HG02970 (cell line): ENCODE measurements around the gene SLCO2A1.
"Not testable (repeated sequence)": the region's sequence is repeated elsewhere in the genome, so short reads cannot be mapped to it uniquely, and the experiment has no call there.

Experiments
- ATAC-seq: cut with Tn5 transposase; IDR thresholded peaks from one replicate; pipeline ENCODE4 v1.9.1; 2021; ENCODE audit warnings: mild to moderate bottlenecking, moderate library complexity, moderate number of reproducible peaks; ENCODE audit not compliant: unreplicated experiment, low FRiP score

SLCO2A1 gene

GRCh38 chr3:134029734-134030378 lies at the start of gene SLCO2A1:
SLCO2A1 (minus strand) TSS chr3:134029925; CDS start chr3:134029802, 123 bp downstream.
- no peak for ATAC-seq

DNA sequence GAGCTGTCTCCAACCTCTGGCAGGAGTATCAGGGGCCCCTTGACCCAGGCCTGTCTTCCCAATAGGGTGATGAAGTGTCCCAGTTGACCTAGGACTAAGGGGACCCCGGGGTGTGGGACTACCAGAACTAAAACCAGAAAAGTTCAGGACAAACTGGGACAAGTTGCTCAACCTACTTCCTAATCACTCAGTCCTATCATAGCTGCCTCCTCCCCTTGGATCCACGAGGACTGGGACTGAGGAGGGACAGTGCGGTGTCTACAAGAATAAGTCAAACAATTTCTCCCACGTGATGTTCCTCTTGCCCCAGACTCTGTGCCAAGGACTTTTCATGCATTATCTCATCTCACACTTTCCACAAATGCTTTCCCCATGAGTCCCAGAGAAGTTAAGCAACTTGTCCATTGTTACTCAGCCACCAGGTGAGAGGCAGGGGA lies 49.4 kb upstream of the SLCO2A1 start:
- ATAC-seq, result no peak

GRCh38 chr3:134078169-134078831 lies 48.6 kb upstream of the SLCO2A1 start:
- no peak for ATAC-seq

GRCh38 chr3:134077649-134078161 lies 48.0 kb upstream of the SLCO2A1 start:
- ATAC-seq, result no peak

GRCh38 chr3:134076851-134077250 lies 47.1 kb upstream of the SLCO2A1 start:
- ATAC-seq, result no peak

DNA sequence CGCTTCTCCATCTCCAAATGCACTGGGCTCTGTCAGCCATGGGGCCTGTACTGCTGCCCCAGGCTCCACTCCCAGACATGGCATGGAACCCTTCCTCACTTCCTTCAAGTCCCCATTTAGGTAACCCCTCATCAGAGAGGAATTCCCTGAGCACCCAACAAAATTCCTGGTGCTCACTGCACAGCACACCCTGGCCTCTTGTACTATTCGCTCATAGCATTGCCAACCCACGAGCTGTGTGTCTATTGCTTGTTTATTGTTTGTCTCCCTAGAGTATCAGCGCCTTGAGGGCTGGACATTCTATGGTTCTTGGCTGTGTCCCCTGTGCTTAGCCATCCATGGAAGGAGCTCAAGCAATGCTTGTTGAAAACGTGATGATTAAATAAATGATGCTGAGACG lies 46.1 kb upstream of the SLCO2A1 start:
- ATAC-seq, result no peak

- no peak for ATAC-seq
Observed at GRCh38 chr3:134075568-134075825, 45.8 kb upstream of the SLCO2A1 start.

GRCh38 chr3:134074790-134075567 lies 45.3 kb upstream of the SLCO2A1 start:
- no peak for ATAC-seq

GRCh38 chr3:134074001-134074789 lies 44.5 kb upstream of the SLCO2A1 start:
- no peak for ATAC-seq

DNA sequence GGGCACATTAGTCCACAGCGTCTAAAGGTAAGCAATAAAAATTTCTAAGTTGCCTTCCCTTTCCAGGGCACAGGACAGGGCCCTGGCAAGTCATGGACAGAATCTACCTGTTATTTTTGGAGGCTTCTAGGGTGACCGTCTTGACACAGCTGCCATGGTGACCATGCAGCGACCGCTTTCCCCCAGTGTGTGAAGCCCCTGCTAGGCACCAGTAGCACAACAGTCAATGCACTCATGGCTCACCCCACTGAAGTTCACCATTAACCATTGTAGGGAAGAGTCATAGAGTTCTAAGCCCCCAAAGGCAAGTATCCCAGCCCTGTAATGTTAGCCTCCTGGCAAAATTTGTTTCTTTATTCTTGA lies 43.8 kb upstream of the SLCO2A1 start:
- ATAC-seq, result no peak

- ATAC-seq, result no peak
Observed at GRCh38 chr3:134072881-134073582, 43.3 kb upstream of the SLCO2A1 start.

DNA sequence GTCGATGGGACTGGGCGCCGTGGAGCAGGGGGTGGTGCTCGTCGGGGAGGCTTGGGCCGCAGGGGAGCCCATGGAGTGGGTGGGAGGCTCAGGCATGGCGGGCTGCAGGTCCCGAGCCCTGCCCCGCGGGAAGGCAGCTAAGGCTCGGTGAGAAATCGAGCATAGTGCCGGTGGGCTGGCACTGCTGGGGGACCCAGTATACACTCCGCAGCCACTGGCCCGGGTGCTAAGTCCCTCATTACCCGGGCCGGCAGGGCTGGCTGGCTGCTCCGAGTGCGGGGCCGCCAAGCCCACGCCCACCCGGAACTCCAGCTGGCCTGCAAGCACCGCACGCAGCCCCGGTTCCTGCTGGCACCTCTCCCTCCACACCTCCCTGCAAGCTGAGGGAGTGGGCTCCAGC lies 40.6 kb upstream of the SLCO2A1 start:
- ATAC-seq, result not testable (repeated sequence)

- no peak for ATAC-seq
Observed at GRCh38 chr3:134068429-134068828, 38.7 kb upstream of the SLCO2A1 start.

- no peak for ATAC-seq
Observed at GRCh38 chr3:134067531-134068161, 37.9 kb upstream of the SLCO2A1 start.

GRCh38 chr3:134066651-134067530 lies 37.2 kb upstream of the SLCO2A1 start:
- ATAC-seq, result no peak

DNA sequence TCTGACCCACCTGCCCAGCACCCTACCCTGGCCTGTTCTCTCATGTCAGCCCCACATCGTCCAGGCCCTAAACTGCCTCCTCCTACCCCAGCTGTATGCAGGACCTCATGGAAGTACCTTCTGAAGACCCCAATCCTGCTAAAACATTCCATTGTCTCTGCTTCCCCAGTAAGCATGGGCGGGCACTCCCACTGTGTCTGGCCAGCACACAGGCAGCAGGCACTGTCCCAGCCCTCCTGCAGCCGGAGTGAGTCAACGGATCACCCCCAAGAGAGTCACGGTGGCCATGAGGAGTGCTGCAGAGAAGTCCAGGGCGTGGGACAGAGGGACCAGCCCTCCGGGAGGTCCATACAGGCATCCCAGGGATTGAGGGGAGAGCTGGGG lies 36.4 kb upstream of the SLCO2A1 start:
- no peak for ATAC-seq

DNA sequence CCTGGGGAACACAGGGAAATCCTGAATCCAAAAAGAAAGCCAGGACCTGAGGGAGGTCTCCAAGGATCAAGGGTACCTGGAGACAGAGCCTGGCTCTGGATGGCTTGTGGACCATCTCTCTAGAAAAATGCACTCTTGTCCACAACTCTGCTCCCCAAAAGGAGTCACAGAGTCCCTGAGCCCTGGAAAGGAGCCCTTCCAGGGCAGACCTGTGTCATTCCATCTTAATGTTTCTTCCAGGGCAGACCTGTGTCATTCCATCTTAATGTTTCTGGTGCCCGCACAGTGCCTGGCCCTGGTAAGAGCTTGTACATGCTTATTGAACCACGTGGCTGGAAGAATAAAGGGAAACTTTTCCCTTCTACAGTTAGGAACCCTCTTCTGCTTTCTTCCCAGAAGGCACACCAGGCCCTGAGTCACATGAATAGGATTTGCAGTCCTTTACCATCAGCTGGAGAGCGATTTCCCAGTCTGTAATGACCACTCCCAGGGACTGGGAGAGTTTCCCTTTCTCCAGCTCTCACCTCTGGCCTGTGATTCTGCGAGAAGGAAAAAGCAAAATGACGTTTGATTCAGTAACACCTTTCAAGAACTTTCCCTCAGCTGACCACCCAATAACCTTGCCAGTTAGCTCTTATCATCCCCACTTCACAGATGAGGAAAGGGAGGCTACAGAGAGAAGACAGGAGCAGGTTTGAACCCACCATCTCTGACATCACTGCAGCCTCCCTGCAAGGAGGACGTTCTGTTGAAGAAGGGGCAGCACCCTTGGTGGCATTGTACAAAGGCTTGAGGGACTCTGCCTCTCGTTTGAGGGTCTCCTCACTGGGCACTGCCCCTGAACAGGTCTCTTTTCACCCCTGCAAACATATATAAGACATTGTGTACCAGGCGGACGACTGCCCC lies 35.8 kb upstream of the SLCO2A1 start:
- ATAC-seq, result no peak

GRCh38 chr3:134064081-134064480 lies 34.4 kb upstream of the SLCO2A1 start:
- no peak for ATAC-seq
